NB4 (cell line): Measurements from ENCODE around the gene GCFC2.

Experiments used
- DNase-seq: peaks from one replicate; pipeline ENCODE4 v3.0.0; 2010; ENCODE audit warnings: low read depth
- H3K4me3 ChIP-seq: one replicate; pipeline ENCODE4 v1.5.1; 2011; ENCODE audit warnings: mild to moderate bottlenecking, low read depth, low read length, moderate library complexity
- MYC ChIP-seq: IDR thresholded peaks from 2 replicates; pipeline ENCODE4 v1.6.1; 2011; ENCODE audit warnings: low read depth, low read length
- POLR2A ChIP-seq: IDR thresholded peaks from 2 replicates; pipeline ENCODE4 v1.6.1; 2011; ENCODE audit warnings: mild to moderate bottlenecking; ENCODE audit not compliant: insufficient read length; ENCODE audit errors: extremely low read depth
- TF ChIP-seq, protein P1 (sequence below): IDR thresholded peaks from 2 replicates; pipeline ENCODE4 v1.6.1; 2011; ENCODE audit warnings: low read depth, low read length
- TF ChIP-seq, protein P2 (sequence below): IDR thresholded peaks from one replicate; pipeline ENCODE4 v1.5.1; 2012; ENCODE audit warnings: low read depth, low read length

The GCFC2 gene

DNA sequence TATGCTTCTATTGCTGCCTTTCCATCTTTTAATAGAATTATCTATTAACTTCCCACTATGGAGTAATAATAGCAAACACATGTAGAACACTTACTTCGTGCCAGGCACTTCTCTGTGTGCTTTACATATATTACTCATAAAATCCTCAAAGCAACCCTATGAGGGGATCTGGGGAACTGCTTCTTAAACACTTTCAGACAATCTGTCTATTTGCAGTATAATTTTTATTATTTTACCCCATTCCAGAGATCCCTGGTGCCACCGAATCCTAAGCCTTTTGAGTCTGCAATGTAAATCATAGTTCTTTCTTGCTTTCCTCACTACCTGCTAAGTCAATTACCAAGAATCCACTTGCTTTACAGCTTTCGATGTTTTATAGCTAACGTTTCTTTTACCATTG, 25.6 kb upstream of the GCFC2 start:
- no peak overlapping the region for H3K4me3 ChIP-seq
- TF ChIP-seq POLR2A, result no peak
- TF ChIP-seq, protein P1, sequence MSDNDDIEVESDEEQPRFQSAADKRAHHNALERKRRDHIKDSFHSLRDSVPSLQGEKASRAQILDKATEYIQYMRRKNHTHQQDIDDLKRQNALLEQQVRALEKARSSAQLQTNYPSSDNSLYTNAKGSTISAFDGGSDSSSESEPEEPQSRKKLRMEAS, result no peak
- TF ChIP-seq MYC, result no peak
- TF ChIP-seq, protein P2, sequence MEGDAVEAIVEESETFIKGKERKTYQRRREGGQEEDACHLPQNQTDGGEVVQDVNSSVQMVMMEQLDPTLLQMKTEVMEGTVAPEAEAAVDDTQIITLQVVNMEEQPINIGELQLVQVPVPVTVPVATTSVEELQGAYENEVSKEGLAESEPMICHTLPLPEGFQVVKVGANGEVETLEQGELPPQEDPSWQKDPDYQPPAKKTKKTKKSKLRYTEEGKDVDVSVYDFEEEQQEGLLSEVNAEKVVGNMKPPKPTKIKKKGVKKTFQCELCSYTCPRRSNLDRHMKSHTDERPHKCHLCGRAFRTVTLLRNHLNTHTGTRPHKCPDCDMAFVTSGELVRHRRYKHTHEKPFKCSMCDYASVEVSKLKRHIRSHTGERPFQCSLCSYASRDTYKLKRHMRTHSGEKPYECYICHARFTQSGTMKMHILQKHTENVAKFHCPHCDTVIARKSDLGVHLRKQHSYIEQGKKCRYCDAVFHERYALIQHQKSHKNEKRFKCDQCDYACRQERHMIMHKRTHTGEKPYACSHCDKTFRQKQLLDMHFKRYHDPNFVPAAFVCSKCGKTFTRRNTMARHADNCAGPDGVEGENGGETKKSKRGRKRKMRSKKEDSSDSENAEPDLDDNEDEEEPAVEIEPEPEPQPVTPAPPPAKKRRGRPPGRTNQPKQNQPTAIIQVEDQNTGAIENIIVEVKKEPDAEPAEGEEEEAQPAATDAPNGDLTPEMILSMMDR, result no peak
- DNase-seq, result no peak

DNA sequence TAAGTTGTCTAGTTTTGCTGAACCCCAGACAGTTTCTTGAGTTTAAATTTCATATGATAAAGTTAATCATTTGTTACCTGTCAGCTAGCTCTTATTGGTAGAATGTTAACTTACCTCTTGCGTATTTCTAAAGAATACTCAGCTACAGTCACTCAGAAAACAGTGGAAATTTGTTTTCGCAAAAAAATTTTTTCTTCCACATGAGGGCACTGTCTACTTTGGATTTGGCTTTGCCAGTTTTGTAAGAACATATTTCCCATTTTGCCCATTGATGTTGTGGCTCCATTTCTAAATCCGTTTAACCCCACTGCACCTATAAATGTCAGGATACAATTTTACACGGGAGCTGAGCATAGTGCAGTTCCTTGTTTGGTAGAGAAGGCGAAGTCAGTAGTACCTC, 19.1 kb upstream of the GCFC2 start:
- peak; percentile 35 for DNase-seq
- TF ChIP-seq POLR2A, result no peak
- TF ChIP-seq, protein P2, result peak; percentile 21
- H3K4me3 ChIP-seq, result no peak overlapping the region

DNA sequence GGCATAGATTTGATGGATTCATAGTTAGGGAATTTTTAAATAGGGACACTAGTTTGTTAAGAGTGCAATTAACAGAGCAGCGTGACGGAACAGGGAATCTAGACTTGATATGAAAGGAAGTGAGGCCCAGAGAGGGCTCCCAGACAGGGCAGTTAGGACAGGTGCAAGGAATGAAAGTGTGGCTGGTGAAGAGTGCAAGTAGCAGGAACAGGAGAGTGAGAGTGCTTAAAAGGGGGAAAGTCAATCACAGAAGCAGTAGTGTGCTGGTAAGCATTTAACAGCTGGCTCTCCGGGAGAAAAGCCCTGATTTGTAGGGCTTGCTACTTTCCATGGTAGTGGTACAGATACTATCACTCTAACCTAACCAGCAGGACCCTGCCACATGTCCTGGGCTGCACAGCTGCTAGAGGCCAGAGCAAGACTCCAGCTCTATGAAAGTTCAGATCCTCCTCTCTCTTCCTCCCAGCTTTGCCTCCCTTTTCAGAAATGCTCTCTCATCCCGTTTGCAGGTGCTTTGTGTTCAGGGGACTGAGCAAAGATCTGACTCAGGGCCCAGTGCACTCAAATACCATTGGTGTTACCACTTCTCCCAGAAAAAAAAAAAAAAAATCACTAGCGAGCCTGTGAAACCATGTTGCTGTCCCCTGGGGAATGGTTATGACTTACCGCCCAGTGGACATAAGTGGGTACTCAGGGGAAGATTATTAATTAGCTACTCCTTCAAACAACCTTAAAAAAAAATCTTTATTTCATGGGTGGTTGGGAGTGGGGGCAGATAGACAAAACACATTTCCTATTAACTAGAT, 18.1 kb upstream of the GCFC2 start:
- TF ChIP-seq, protein P2, result no peak
- TF ChIP-seq MYC (no peak), POLR2A (no peak)
- TF ChIP-seq, protein P1, result no peak
- DNase-seq, result no peak
- no peak overlapping the region for H3K4me3 ChIP-seq

DNA sequence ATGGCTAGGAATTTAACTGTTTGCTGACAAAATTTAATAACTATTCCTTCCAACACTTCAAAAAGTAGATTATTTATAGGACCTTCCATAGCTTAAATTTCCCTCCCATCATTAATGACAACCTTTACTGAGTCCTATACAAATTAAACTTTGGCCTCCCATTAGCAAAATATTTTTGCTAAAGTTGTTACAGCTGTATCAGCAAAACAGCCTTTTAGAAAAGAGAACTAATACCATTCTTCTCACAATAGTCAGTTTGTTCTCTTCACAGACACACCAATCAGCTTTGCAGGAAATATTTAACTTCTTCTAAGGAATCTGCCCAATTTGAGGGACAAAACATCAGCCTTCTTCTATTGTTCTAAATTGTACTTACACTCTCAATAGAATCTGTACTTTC, 12.0 kb upstream of the GCFC2 start:
- no peak overlapping the region for H3K4me3 ChIP-seq
- TF ChIP-seq MYC (no peak), POLR2A (no peak)
- TF ChIP-seq, protein P2, result no peak
- TF ChIP-seq, protein P1, result no peak
- no peak for DNase-seq

DNA sequence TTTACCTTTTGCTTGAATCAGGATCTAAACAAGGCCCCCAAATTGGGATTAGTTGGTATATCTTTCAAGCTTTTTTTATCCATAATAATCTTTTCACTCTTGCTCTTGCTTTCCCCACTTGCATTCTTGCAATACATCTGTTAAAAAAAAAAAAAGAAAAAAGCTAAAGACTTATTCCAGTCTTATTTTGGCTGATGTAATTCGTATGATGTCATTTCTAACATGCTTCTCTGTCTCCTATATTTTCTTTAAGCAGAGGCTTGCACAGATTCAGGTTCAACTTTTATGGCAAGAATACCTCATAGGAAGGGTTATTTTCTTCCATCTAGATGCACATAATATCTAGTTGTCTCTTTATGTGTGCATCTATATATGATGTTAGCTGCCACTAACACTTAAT, 9.8 kb upstream of the GCFC2 start:
- DNase-seq, result no peak
- TF ChIP-seq MYC (no peak), POLR2A (no peak)
- TF ChIP-seq, protein P1, result no peak
- TF ChIP-seq, protein P2, result no peak

DNA sequence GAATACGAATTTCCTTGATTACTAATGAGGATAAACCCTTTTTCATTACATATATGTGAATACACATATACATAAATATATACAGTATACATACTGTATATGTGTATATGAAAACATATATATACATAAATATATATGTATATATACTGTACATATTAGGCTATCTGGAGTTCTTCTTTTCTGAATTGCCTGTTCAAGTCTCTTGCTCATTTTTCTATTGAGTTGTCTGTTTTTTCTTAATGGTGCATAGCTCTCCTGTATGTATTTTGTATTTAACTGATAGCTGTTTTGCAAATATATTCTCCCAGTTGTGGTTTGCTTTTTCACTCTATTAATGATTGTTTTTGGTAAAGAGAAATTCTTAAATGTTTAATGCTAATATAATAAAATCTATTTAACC, 8.9 kb upstream of the GCFC2 start:
- H3K4me3 ChIP-seq, result no peak overlapping the region
- no peak for DNase-seq
- TF ChIP-seq, protein P2, result no peak
- TF ChIP-seq MYC, result no peak
- TF ChIP-seq POLR2A, result no peak
- TF ChIP-seq, protein P1, result no peak

More for the DNA sequence above, 9.8 kb upstream of the GCFC2 start:
- no peak overlapping the region for H3K4me3 ChIP-seq
